22Rv1 (cell line): Measurements from ENCODE around the gene ARHGEF4.

Source experiments
- ZFX ChIP-seq: fragments of 450-650 bp; IDR thresholded peaks from 2 replicates; pipeline ENCODE4 v1.6.1; 2017; ENCODE audit warnings: antibody characterized with exemption, borderline replicate concordance
- TF ChIP-seq, protein P1 (sequence below): fragments of 450-650 bp; IDR thresholded peaks from 2 replicates; pipeline ENCODE4 v1.5.1; 2017; ENCODE audit warnings: mild to moderate bottlenecking

GRCh38 chr2:131045286-131046027 lies 208.7 kb downstream of the ARHGEF4 start:
- TF ChIP-seq, protein P1, sequence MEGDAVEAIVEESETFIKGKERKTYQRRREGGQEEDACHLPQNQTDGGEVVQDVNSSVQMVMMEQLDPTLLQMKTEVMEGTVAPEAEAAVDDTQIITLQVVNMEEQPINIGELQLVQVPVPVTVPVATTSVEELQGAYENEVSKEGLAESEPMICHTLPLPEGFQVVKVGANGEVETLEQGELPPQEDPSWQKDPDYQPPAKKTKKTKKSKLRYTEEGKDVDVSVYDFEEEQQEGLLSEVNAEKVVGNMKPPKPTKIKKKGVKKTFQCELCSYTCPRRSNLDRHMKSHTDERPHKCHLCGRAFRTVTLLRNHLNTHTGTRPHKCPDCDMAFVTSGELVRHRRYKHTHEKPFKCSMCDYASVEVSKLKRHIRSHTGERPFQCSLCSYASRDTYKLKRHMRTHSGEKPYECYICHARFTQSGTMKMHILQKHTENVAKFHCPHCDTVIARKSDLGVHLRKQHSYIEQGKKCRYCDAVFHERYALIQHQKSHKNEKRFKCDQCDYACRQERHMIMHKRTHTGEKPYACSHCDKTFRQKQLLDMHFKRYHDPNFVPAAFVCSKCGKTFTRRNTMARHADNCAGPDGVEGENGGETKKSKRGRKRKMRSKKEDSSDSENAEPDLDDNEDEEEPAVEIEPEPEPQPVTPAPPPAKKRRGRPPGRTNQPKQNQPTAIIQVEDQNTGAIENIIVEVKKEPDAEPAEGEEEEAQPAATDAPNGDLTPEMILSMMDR: no peak
- TF ChIP-seq ZFX: no peak
